Body of pancreas (tissue), 4 donors: ENCODE data around the gene TRAF4. TPM values are rescaled to one million over a fixed set of nuclear protein-coding genes. Genes with fewer than 3 reads are reported as not detected.
A peak's percentile ranks its signal among the peaks of the same experiment; 100 is the strongest.
"Not testable (repeated sequence)": the region's sequence is repeated elsewhere in the genome, so short reads cannot be mapped to it uniquely, and the experiment has no call there.

Experiments used
- ATAC-seq: fragments of 150-250 bp; one replicate; pipeline ENCODE4 v1.9.1; 2016
- DNase-seq, 4 donors: peaks; one replicate each; pipeline ENCODE4 v3.0.0-alpha.2; 2019
- H3K27ac ChIP-seq, 4 donors: fragments of 200-600 bp; sonication (generic); 1 replicate in 3 of 4; 2 replicates in 1 of 4; pipeline versions ENCODE4 v1.5.1 to v1.6.1; 2016 to 2019; ENCODE audit warnings: mild to moderate bottlenecking in 1 of 4, mixed read lengths in 1 of 4, moderate library complexity in 1 of 4
- H3K27me3 ChIP-seq, 2 donors: fragments of 200-600 bp; sonication (generic); one replicate each; pipeline ENCODE4 v1.6.0; 2016; ENCODE audit warnings: mild to moderate bottlenecking in 1 of 2
- H3K36me3 ChIP-seq, 2 donors: fragments of 200-600 bp; sonication (generic); replicated peaks in 1 of 2; 2 replicates each; pipeline ENCODE4 v1.5.1; 2016; ENCODE audit warnings: low read depth in 2 of 2; ENCODE audit not compliant: insufficient read depth in 1 of 2
- H3K4me1 ChIP-seq: fragments of 200-600 bp; sonication (generic); one replicate; pipeline ENCODE4 v1.6.0; 2016
- H3K4me3 ChIP-seq, 2 donors: fragments of 200-600 bp; sonication (generic); 1 replicate in 1 of 2; 2 replicates in 1 of 2; pipeline ENCODE4 v1.5.1; 2016 to 2019
- H3K9me3 ChIP-seq, 3 donors: fragments of 200-600 bp; sonication (generic); 1 replicate in 2 of 3; 2 replicates in 1 of 3; pipeline ENCODE4 v1.5.1; 2016
- POLR2A ChIP-seq, 3 donors: fragments of 450-650 bp; IDR thresholded peaks; one replicate each; pipeline ENCODE4 v1.6.1; 2016; ENCODE audit warnings: antibody characterized with exemption in 3 of 3, mild to moderate bottlenecking in 2 of 3
- WGBS, 2 donors: methylation state at CpG; one replicate each; pipeline ENCODE4 v1.1.5; 2017; 5-methylcytosine and 5-hydroxymethylcytosine counted together
- intact Hi-C: fragments of 100-400 bp; cut with DNase I; formaldehyde crosslinking; loops from one replicate; pipeline ENCODE4 v1.15.1; 2023
- total RNA-seq, 2 donors: library from RNA; depleted of rRNA; stranded (reverse); fragments of >200 nt; gene quantifications; one replicate each; pipeline ENCODE4 v1.1.0, GENCODE V29; 2016
- TF ChIP-seq, protein P1 (sequence below), 7 experiments: fragments of 450-650 bp in 4 of 7; fragments of 200-600 bp in 3 of 7; sonication (generic) in 3 of 7; IDR thresholded peaks; one replicate each; pipeline ENCODE4 v1.5.1; 2016 to 2019; ENCODE audit warnings: antibody characterized with exemption in 7 of 7

Gene TRAF4
- total RNA-seq, 2 donors from 2014 or later = 27.5 to 48.1 TPM

DNA sequence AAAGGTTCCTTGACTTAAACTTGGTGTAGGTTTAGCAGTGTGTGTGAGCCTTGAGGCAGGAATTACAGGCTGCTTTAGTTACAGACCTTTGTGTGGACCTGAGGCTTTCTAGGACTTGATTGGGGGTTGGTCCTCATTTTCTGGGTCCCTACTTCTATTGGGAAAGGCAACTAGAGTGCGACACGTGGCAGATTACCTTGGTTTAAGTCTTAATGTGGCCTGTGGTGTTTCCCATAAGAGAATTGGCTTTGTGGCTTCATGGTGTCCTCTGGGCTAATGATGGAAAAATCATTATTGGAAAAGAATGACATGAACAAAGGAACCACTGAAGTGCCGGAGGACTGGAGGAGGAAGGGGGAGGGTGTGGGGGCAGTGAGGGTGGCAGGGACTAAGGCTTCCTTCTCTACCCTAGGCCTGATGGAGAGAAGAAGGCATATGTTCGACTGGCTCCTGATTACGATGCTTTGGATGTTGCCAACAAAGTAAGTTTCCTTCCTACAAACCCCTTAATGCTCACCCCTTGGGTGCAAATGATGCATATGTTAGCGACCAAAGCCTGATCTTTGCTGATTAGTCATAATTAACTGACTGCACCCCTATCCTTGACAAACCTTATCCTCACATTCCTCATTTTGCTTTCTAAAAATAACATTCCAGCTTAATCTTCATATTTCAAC, 20.5 kb upstream of the TRAF4 start:
- no peaks in the 10 kb centered on the region for H3K27me3 ChIP-seq
- H3K4me1 ChIP-seq = peaks cover 59% of the 10 kb centered on the region
- 65 to 73% methylated on average over 6 of the region's 6 CpGs for WGBS, 2 donors
- peaks cover 18 to 22% of the 10 kb centered on the region in 2 donors for H3K36me3 ChIP-seq
- intact Hi-C loops = no loop called here
- ATAC-seq (no peak), DNase-seq (no peak)
- no peak overlapping the region for H3K27ac ChIP-seq
- no peak for TF ChIP-seq POLR2A (IDR thresholded peaks at IDR 0.05)
- TF ChIP-seq, protein P1, sequence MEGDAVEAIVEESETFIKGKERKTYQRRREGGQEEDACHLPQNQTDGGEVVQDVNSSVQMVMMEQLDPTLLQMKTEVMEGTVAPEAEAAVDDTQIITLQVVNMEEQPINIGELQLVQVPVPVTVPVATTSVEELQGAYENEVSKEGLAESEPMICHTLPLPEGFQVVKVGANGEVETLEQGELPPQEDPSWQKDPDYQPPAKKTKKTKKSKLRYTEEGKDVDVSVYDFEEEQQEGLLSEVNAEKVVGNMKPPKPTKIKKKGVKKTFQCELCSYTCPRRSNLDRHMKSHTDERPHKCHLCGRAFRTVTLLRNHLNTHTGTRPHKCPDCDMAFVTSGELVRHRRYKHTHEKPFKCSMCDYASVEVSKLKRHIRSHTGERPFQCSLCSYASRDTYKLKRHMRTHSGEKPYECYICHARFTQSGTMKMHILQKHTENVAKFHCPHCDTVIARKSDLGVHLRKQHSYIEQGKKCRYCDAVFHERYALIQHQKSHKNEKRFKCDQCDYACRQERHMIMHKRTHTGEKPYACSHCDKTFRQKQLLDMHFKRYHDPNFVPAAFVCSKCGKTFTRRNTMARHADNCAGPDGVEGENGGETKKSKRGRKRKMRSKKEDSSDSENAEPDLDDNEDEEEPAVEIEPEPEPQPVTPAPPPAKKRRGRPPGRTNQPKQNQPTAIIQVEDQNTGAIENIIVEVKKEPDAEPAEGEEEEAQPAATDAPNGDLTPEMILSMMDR (IDR thresholded peaks at IDR 0.05) = no peak
- H3K9me3 ChIP-seq = no peaks in the 10 kb centered on the region
- H3K4me3 ChIP-seq = no peak overlapping the region

DNA sequence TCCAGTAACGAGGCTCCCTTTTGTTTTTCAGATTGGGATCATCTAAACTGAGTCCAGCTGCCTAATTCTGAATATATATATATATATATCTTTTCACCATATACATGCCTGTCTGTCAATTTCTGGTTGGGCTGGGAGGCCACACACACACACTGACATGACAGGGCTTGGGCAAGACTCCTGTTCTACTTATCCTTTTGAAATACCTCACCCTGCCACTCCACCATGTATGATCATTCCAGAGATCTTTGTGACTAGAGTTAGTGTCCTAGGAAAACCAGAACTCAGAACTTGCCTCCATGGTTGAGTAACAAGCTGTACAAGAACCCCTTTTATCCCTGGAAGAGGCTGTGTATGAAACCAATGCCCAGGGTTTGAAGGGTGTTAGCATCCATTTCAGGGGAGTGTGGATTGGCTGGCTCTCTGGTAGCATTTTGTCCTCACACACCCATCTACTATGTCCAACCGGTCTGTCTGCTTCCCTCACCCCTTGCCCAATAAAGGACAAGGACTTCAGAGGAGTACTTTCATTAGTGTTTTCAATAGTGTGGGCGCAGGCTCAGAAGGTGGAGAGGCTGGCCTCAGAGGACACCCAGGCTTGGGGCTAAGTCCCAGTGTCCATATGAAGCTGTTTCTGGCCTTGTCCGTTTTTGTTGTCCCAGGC, 19.8 kb upstream of the TRAF4 start:
- peaks cover 60% of the 10 kb centered on the region for H3K4me1 ChIP-seq
- H3K27me3 ChIP-seq, H3K4me3 ChIP-seq, DNase-seq, H3K9me3 ChIP-seq, ATAC-seq, intact Hi-C loops, H3K27ac ChIP-seq: not testable (repeated sequence)
- 76 to 87% methylated on average over 4 of the region's 4 CpGs for WGBS, 2 donors
- H3K36me3 ChIP-seq = peaks cover 18 to 22% of the 10 kb centered on the region in 2 donors

DNA sequence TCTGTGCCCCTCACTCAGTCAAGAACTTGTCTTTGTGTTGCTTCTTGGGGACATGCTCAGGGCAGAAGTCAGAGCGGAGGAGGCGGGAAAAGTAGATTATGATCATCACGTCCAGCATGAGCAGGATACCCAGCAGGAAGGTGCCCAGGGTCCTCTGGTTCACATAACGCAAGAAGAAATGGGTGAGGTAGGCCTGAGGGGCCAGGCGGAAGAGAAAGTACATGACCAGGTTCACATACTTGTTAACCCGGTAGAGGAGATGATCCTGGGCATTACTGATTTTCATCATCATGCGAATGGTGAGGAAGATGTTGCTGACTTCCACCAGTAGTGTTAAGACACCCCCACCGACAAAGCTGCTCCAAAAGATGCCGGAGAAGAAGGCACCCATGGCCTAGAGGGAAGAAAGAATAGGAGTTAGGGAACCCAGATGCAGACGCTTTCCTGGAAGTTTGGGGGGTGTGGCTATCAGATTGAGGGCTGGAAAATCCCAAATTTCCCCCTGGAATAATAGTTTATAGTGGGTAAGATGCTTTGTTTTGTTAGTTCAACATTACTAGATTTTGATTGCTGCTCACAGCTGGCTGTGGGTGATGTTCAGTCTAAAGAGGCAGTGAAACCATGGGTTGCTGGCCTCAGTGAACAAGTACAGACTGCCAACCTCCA, 19.2 kb upstream of the TRAF4 start:
- Histone ChIP-seq H3K27ac (peak overlapping the region in 3 of 4 donors; percentile 95 to 99 (median 99)), H3K9me3 (no peaks in the 10 kb centered on the region), H3K4me1 (peaks cover 61% of the 10 kb centered on the region), H3K27me3 (no peaks in the 10 kb centered on the region), H3K36me3 (peaks cover 18 to 22% of the 10 kb centered on the region in 2 donors), H3K4me3 (no peak overlapping the region)
- no peak for DNase-seq
- 80 to 86% methylated on average over 10 of the region's 10 CpGs for WGBS, 2 donors
- intact Hi-C loops = no loop called here
- TF ChIP-seq, protein P1 (IDR thresholded peaks at IDR 0.05) = no peak
- no peak for TF ChIP-seq POLR2A (IDR thresholded peaks at IDR 0.05)
- ATAC-seq = no peak

DNA sequence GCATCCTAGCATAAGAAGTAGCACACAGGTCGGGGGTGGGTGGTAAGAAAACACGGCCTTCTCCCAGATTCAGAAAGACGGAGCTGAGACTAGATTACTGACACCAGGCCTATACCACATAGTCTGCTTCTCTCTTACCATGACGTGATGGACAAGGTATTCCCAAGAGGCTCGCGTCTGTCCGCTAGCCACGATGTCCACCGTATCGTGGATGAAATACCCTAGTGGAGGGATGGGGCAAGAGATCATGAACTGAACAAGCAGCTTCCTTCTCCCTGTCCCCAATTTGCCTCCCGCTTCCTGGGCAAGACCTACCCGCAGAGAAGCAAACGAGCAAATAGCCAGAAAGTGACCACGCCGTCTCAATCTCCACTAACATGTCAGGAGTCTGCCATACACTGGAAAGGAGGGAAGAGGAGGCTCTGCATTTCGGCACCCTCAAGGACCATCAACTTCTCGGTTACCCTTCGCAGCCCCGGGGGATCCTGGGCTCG, 18.6 kb upstream of the TRAF4 start:
- intact Hi-C loops = no loop called here
- Histone ChIP-seq H3K9me3 (no peaks in the 10 kb centered on the region), H3K4me3 (no peak overlapping the region), H3K4me1 (peaks cover 61% of the 10 kb centered on the region), H3K27ac (peak overlapping the region; percentile 95 to 99 (median 98)), H3K27me3 (no peaks in the 10 kb centered on the region), H3K36me3 (peaks cover 18 to 22% of the 10 kb centered on the region in 2 donors)
- ATAC-seq = no peak
- WGBS, 2 donors = 13 to 19% methylated on average over 14 to 20 of the region's 20 CpGs
- no peak for TF ChIP-seq POLR2A (IDR thresholded peaks at IDR 0.05)
- TF ChIP-seq, protein P1 (IDR thresholded peaks at IDR 0.05) = peak in 1 of 7 experiments; percentile 5
- DNase-seq = peak in 1 of 4 donors; percentile 25

DNA sequence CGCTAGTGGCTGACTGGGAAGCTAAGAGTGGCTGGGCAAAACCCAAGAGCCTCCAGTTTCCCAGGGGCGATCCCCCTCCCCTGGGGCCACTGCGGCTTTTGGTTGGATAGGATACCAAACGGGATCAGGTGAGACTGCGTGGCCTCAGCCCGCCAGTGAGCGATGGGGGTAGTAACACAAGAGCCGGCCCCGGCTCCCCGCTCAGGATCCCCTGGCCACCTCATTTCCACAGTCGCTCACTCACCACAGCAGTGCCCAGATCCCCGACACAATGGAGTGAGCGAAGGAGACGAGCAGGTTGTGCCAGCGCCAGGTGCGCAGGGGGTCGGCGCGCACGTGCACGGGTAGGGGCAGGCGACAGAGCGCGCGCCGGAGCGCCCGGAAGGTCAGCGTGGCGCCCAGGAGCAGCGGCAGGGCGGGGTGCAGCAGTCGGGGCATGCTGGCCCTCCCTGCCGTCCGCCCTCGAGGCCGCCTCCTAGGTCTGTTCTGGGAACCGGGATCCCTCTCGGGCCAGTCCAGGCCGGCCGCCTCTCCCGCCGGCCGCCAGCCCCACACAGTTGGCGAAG, 18.1 kb upstream of the TRAF4 start:
- peak overlapping the region in 1 of 2 donors; percentile 14 for H3K4me3 ChIP-seq
- H3K4me1 ChIP-seq = peaks cover 57% of the 10 kb centered on the region
- H3K27ac ChIP-seq = peak overlapping the region; percentile 95 to 99 (median 98)
- no peak for ATAC-seq
- H3K36me3 ChIP-seq = peaks cover 18 to 22% of the 10 kb centered on the region in 2 donors
- DNase-seq = peak; percentile 68 to 78 (median 77)
- no peaks in the 10 kb centered on the region for H3K27me3 ChIP-seq
- 0% methylated on average over 2 to 39 of the region's 45 CpGs for WGBS, 2 donors
- TF ChIP-seq, protein P1 (IDR thresholded peaks at IDR 0.05) = no peak
- TF ChIP-seq POLR2A (IDR thresholded peaks at IDR 0.05) = peak in 2 of 3 donors; percentile 43 to 63
- H3K9me3 ChIP-seq = no peaks in the 10 kb centered on the region
- intact Hi-C loops = no loop called here
